22Rv1 (cell line): ENCODE measurements around the gene ZFY.
"Not testable (repeated sequence)": the region's sequence is repeated elsewhere in the genome, so short reads cannot be mapped to it uniquely, and the experiment has no call there.

Experiments
- CTCF ChIP-seq: fragments of 450-650 bp; IDR thresholded peaks from 2 replicates; pipeline ENCODE4 v1.5.1; 2017; ENCODE audit warnings: mild to moderate bottlenecking
- ZFX ChIP-seq: fragments of 450-650 bp; IDR thresholded peaks from 2 replicates; pipeline ENCODE4 v1.6.1; 2017; ENCODE audit warnings: antibody characterized with exemption, borderline replicate concordance

GRCh38 chrY:2987178-2987577, 52.0 kb downstream of the ZFY start:
- not testable (repeated sequence) for TF ChIP-seq CTCF, ZFX
